A549 (cell line): ENCODE results near the gene NFATC3.

Experiments used
- CTCF ChIP-seq: fragments of >200 bp; sonication (Bioruptor Twin); formaldehyde crosslinking; IDR thresholded peaks from 3 replicates; pipeline ENCODE4 v1.5.1; 2016
- HDAC2 ChIP-seq: fragments of 200-600 bp; sonication (generic); IDR thresholded peaks from 2 replicates; pipeline ENCODE4 v1.6.1; 2016
- JUNB ChIP-seq: fragments of >200 bp; sonication (Bioruptor Twin); formaldehyde crosslinking; IDR thresholded peaks from 2 replicates; pipeline ENCODE4 v1.6.1; 2016
- KDM1A ChIP-seq: fragments of 200-600 bp; sonication (generic); IDR thresholded peaks from 2 replicates; pipeline ENCODE4 v1.6.1; 2016; ENCODE audit warnings: low read depth, mild to moderate bottlenecking

GRCh38 chr16:68037841-68038597 is 47.2 kb upstream of the NFATC3 start:
- no peak for TF ChIP-seq HDAC2
- no peak for TF ChIP-seq CTCF
- no peak for TF ChIP-seq JUNB
- TF ChIP-seq KDM1A: no peak
